ENCODE measurements around the gene PRR29. TPM values are rescaled to one million over a fixed set of nuclear protein-coding genes. Genes with fewer than 3 reads are reported as not detected.

Gene PRR29
- total RNA-seq, 1 donor from 2014 or later = 0.08 TPM

DNA sequence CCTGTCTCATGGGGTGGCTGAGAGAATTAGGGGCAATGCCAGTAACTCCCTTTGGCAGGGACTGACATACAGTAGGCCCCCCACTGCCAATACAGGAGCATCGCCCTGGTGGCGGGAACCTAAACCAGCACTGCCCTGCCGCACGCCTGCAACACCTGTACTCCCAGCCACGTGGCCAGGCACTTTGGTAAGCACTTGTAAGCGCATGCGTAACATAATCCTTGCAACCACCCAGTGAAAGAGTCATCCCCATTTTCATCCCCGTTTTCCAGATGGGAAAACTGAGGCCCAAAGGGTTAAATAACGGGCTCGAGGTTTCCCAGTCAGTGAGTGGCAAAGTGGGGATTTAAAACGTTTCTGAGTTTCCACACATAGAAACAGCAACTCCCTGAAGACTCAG is 42.9 kb upstream of the PRR29 start:
- DNase-seq (ENCODE audit: low read depth) = no peak
- H3K36me3 ChIP-seq (ENCODE audit: control insufficient read depth, insufficient read depth, low read length) = no peaks in the 10 kb centered on the region
- H3K4me3 ChIP-seq (ENCODE audit: low read depth, low read length) = no peak overlapping the region
- TF ChIP-seq, protein P1, sequence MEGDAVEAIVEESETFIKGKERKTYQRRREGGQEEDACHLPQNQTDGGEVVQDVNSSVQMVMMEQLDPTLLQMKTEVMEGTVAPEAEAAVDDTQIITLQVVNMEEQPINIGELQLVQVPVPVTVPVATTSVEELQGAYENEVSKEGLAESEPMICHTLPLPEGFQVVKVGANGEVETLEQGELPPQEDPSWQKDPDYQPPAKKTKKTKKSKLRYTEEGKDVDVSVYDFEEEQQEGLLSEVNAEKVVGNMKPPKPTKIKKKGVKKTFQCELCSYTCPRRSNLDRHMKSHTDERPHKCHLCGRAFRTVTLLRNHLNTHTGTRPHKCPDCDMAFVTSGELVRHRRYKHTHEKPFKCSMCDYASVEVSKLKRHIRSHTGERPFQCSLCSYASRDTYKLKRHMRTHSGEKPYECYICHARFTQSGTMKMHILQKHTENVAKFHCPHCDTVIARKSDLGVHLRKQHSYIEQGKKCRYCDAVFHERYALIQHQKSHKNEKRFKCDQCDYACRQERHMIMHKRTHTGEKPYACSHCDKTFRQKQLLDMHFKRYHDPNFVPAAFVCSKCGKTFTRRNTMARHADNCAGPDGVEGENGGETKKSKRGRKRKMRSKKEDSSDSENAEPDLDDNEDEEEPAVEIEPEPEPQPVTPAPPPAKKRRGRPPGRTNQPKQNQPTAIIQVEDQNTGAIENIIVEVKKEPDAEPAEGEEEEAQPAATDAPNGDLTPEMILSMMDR (IDR thresholded peaks at IDR 0.05; ENCODE audit: insufficient read depth, low read length, poor library complexity, severe bottlenecking) = no peak
- H3K27me3 ChIP-seq (ENCODE audit: control insufficient read depth, insufficient read depth, low read length) = peaks cover 18% of the 10 kb centered on the region

DNA sequence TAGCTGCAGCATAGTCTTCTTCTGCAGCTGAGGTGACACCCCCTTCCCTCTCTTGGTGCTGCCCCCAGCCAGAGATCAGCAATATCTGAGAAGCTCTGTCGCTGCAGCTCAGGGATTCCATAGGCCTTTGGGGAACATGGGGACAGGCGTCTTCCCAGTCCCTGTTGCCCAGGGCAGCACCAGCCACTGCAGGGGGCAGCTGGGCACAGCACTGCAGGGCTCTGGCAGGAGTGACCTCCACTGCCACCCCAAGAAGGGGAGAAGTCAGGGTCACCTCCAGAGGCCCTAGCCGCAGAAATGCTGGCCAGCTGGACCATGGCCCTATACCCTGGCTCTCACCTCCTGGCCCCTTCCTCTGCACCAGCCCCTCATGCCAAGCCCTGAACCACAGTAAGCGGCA is 42.4 kb upstream of the PRR29 start:
- TF ChIP-seq, protein P1 (IDR thresholded peaks at IDR 0.05; ENCODE audit: insufficient read depth, low read length, poor library complexity, severe bottlenecking) = no peak
- no peak overlapping the region for H3K4me3 ChIP-seq (ENCODE audit: low read depth, low read length)
- H3K36me3 ChIP-seq (ENCODE audit: control insufficient read depth, insufficient read depth, low read length) = no peaks in the 10 kb centered on the region
- DNase-seq (ENCODE audit: low read depth) = no peak
- peaks cover 20% of the 10 kb centered on the region for H3K27me3 ChIP-seq (ENCODE audit: control insufficient read depth, insufficient read depth, low read length)

DNA sequence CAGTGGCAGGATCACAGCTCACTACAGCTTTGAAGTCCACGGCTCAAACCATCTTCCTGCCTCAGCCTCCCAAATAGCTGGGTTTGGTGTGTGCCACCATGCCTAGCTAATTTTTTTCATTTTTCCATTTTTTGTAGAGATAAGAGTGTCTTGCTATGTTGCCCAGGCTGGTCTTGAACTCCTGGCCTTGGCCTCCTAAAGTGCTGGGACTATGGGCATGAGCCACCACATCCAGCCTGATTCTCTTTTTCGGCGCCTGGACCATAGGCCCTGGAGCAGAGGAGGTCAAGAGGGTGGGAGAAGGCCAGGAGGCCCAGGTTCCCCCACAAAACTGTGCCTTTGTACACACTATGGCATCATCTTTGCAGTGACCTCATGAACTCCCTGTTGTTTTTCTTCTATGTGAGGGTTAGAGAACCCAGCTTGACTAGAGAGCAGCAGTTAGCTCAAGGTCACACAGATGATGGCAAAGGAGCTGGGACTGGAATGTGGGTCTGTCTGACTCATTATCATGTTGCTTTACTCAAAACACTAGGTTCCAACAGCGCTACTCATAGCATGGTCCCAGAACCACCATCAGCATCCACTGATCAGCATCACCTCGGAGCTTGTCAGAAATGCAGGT is 41.7 kb upstream of the PRR29 start:
- DNase-seq (ENCODE audit: low read depth) = no peak
- Histone ChIP-seq H3K27me3 (ENCODE audit: control insufficient read depth, insufficient read depth, low read length) (peaks cover 20% of the 10 kb centered on the region), H3K36me3 (ENCODE audit: control insufficient read depth, insufficient read depth, low read length) (no peaks in the 10 kb centered on the region), H3K4me3 (ENCODE audit: low read depth, low read length) (no peak overlapping the region)
- TF ChIP-seq, protein P1 (IDR thresholded peaks at IDR 0.05; ENCODE audit: insufficient read depth, low read length, poor library complexity, severe bottlenecking) = no peak

GRCh38 chr17:63960006-63960405 is 38.1 kb upstream of the PRR29 start:
- no peak overlapping the region for H3K4me3 ChIP-seq (ENCODE audit: low read depth, low read length)
- peaks cover 15% of the 10 kb centered on the region for H3K27me3 ChIP-seq (ENCODE audit: control insufficient read depth, insufficient read depth, low read length)
- no peaks in the 10 kb centered on the region for H3K36me3 ChIP-seq (ENCODE audit: control insufficient read depth, insufficient read depth, low read length)
- no peak for DNase-seq (ENCODE audit: low read depth)
- TF ChIP-seq, protein P1 (IDR thresholded peaks at IDR 0.05; ENCODE audit: insufficient read depth, low read length, poor library complexity, severe bottlenecking) = no peak

- no peaks in the 10 kb centered on the region for H3K36me3 ChIP-seq (ENCODE audit: control insufficient read depth, insufficient read depth, low read length)
These were observed 37.7 kb upstream of the PRR29 start for GRCh38 chr17:63960430-63960829.

More at GRCh38 chr17:63960430-63960829, 37.7 kb upstream of the PRR29 start:
- no peak for DNase-seq (ENCODE audit: low read depth)
- H3K4me3 ChIP-seq (ENCODE audit: low read depth, low read length) = no peak overlapping the region
- H3K27me3 ChIP-seq (ENCODE audit: control insufficient read depth, insufficient read depth, low read length) = peaks cover 13% of the 10 kb centered on the region
- TF ChIP-seq, protein P1 (IDR thresholded peaks at IDR 0.05; ENCODE audit: insufficient read depth, low read length, poor library complexity, severe bottlenecking) = no peak

Data from kidney epithelial cell (primary cell).